H1 (cell line): ENCODE data around the gene UPF3B. TPM values are rescaled to one million over a fixed set of nuclear protein-coding genes. Genes with fewer than 3 reads are reported as not detected.

Source experiments
- polyA plus RNA-seq, 7 experiments: library from polyadenylated mRNA; depleted of rRNA in 3 of 7; stranded (reverse) in 5 of 7; unstranded in 2 of 7; fragments of >200 nt in 5 of 7; fragments of 200-250 nt in 2 of 7; gene quantifications; 1 replicate in 5 of 7; 2 replicates in 1 of 7; 4 replicates in 1 of 7; pipeline versions ENCODE4 v1.2.1 to v1.2.3, GENCODE V29; 2011 to 2013; ENCODE audit warnings: missing spikeins in 2 of 7, mixed read lengths in 2 of 7
- small RNA-seq: library from polyadenylated mRNA; stranded (forward); fragments of <200 nt; extraction: miRNeasy Mini kit (QIAGEN cat#:217004); gene quantifications from one replicate; pipeline ENCODE3, GENCODE V24; 2013; ENCODE audit not compliant: insufficient read depth
- total RNA-seq: library from RNA; stranded (reverse); fragmentation: NEBNext Ultra II Directional; extraction: Animal tissue kit (Norgen Biotek cat#: 25700); gene quantifications from 2 replicates; pipeline ENCODE4 v1.2.1, GENCODE V29; 2021

The UPF3B gene
- total and polyA plus RNA-seq, 2 of the 8 experiments (the other 6 are each of a cell fraction or from before 2014, with no cell fraction given), result 7.8 to 20.9 TPM

Small RNA genes within 50 kb of the gene (small RNA-seq; reads per million reads assigned to genes)
- not detected for gene SNORA69

Other genes with a start within 250 kb of the UPF3B start
- 11.4 and 12.3 TPM in 2 replicates for gene NKRF, start 246.5 kb downstream of the UPF3B start, total RNA-seq
- gene NKRF, start 246.5 kb downstream of the UPF3B start, polyA plus RNA-seq (2011; rRNA removed), result 3.1 and 3.8 TPM in 2 replicates
- 27.9 and 31.0 TPM in 2 replicates for gene SEPTIN6, start 159.8 kb downstream of the UPF3B start, total RNA-seq
- gene SEPTIN6, start 159.8 kb downstream of the UPF3B start, polyA plus RNA-seq (2011; rRNA removed), result 38.6 and 42.6 TPM in 2 replicates
- gene SOWAHD, start 94.4 kb downstream of the UPF3B start, total RNA-seq, result 1.7 and 1.8 TPM in 2 replicates
- gene SOWAHD, start 94.4 kb downstream of the UPF3B start, polyA plus RNA-seq (2011; rRNA removed), result 2.6 and 2.9 TPM in 2 replicates
- 1,901 and 1,942 TPM in 2 replicates for gene RPL39, start 61.3 kb downstream of the UPF3B start, total RNA-seq
- gene RPL39, start 61.3 kb downstream of the UPF3B start, polyA plus RNA-seq (2011; rRNA removed), result 1,054 and 2,394 TPM in 2 replicates
- gene RNF113A, start 18.8 kb upstream of the UPF3B start, total RNA-seq, result 14.2 and 14.3 TPM in 2 replicates
- gene RNF113A, start 18.8 kb upstream of the UPF3B start, polyA plus RNA-seq (2011; rRNA removed), result 9.7 and 10.3 TPM in 2 replicates
- 69.7 and 74.1 TPM in 2 replicates for gene NDUFA1, start 18.9 kb upstream of the UPF3B start, total RNA-seq
- 36.7 and 65.6 TPM in 2 replicates for gene NDUFA1, start 18.9 kb upstream of the UPF3B start, polyA plus RNA-seq (2011; rRNA removed)
- 1.3 and 1.7 TPM in 2 replicates for gene AKAP14, start 42.9 kb upstream of the UPF3B start, total RNA-seq
- gene AKAP14, start 42.9 kb upstream of the UPF3B start, polyA plus RNA-seq (2011; rRNA removed), result 0.77 and 0.79 TPM in 2 replicates
- 6.6 and 7.1 TPM in 2 replicates for gene NKAP, start 90.8 kb upstream of the UPF3B start, total RNA-seq
- 2.8 TPM in 2 replicates for gene NKAP, start 90.8 kb upstream of the UPF3B start, polyA plus RNA-seq (2011; rRNA removed)
- not detected in 2 replicates for gene RHOXF2B, start 224.7 kb upstream of the UPF3B start, total RNA-seq
- gene RHOXF2B, start 224.7 kb upstream of the UPF3B start, polyA plus RNA-seq (2011; rRNA removed), result not detected in 2 replicates